ENCODE measurements around the gene GIT2. TPM values are rescaled to one million over a fixed set of nuclear protein-coding genes. Genes with fewer than 3 reads are reported as not detected.

GIT2 gene
- total and polyA plus RNA-seq, 2 of the 8 experiments (the other 6 are each of a cell fraction or from before 2014, with no cell fraction given) = 9.6 to 20.7 TPM

- Histone ChIP-seq H4K91ac (replicated peaks; ENCODE audit: insufficient read length, low read length) (no peak overlapping the region), H2AFZ (ENCODE audit: low read length) (no peak overlapping the region), H3K4me2 (ENCODE audit: insufficient read depth in 1 of 2, low read depth in 2 of 2, low read length in 2 of 2) (no peak overlapping the region), H4K20me1 (replicated peaks in 1 of 2; ENCODE audit: control insufficient read depth in 1 of 2, insufficient read depth in 2 of 2, low read length in 2 of 2) (no peaks in the 10 kb centered on the region), H2BK12ac (ENCODE audit: low read depth, low read length) (no peak overlapping the region), H2BK15ac (ENCODE audit: low read length) (no peak overlapping the region), H2BK20ac (ENCODE audit: low read length) (no peak overlapping the region), H3K14ac (ENCODE audit: insufficient read length) (no peak overlapping the region), H3K56ac (replicated peaks; ENCODE audit: insufficient read length, low read depth, low read length) (no peak overlapping the region), H3K4me1 (replicated peaks in 1 of 4; ENCODE audit: control insufficient read depth in 3 of 4, insufficient read depth in 4 of 4, low read length in 3 of 4) (peaks cover 0 to 6% (median 0%) of the 10 kb centered on the region in 4 experiments; a peak in 1 of 7 replicates), H3K79me1 (ENCODE audit: low read depth, low read length) (no peaks in the 10 kb centered on the region), H3K23me2 (ENCODE audit: low read depth, low read length) (no peaks in the 10 kb centered on the region), H3K23ac (ENCODE audit: insufficient read length) (no peak overlapping the region), H3K79me2 (ENCODE audit: control insufficient read depth in 1 of 2, insufficient read depth in 2 of 2, low read length in 2 of 2) (no peaks in the 10 kb centered on the region), H4K5ac (ENCODE audit: insufficient read length, low read depth, low read length) (no peak overlapping the region), H2BK120ac (replicated peaks; ENCODE audit: low read depth, low read length) (no peak overlapping the region), H4K8ac (ENCODE audit: extremely low read depth, insufficient read depth, low read length) (no peak overlapping the region), H3K4me3 (ENCODE audit: extremely low read depth in 1 of 4, insufficient read depth in 2 of 4, low read depth in 3 of 4, low read length in 4 of 4) (no peak overlapping the region), H3K36me3 (ENCODE audit: control insufficient read depth in 2 of 4, insufficient read depth in 4 of 4, low read length in 3 of 4) (peaks cover 3 to 19% (median 10%) of the 10 kb centered on the region in 4 experiments; a peak in 6 of 8 replicates), H3K27me3 (replicated peaks in 1 of 4; ENCODE audit: control insufficient read depth in 3 of 4, extremely low read depth in 1 of 4, insufficient read depth in 3 of 4, low read length in 3 of 4) (no peaks in the 10 kb centered on the region), H3K18ac (ENCODE audit: extremely low read depth, low read length) (no peak overlapping the region), H3K27ac (ENCODE audit: low read depth, low read length) (no peak overlapping the region), H3K9ac (replicated peaks in 1 of 4; ENCODE audit: extremely low read depth in 1 of 4, low read depth in 3 of 4, low read length in 3 of 4) (no peak overlapping the region), H2AK5ac (ENCODE audit: low read depth, low read length) (no peak overlapping the region), H2BK5ac (ENCODE audit: low read depth, low read length) (no peak overlapping the region), H3K4ac (replicated peaks; ENCODE audit: insufficient read length, low read depth, low read length) (no peak overlapping the region), H3K9me3 (ENCODE audit: insufficient read depth in 2 of 2, low read depth in 1 of 2, low read length in 1 of 2) (no peaks in the 10 kb centered on the region)
- POLR2A ChIA-PET (ENCODE audit: partially characterized antibody) = interaction anchor here (1.0 kb wide), 1 partner anchor 11 kb away, joined by 4 read pairs; no protein-coding TSS in a partner anchor
- 97% methylated on average over 8 of the region's 8 CpGs; no CpG with 5 or more reads in 1 of the 2 experiments for WGBS, 2 experiments (ENCODE audit: extremely low coverage in 1 of 2, insufficient coverage in 1 of 2, insufficient read length in 1 of 2, insufficient replicate concordance in 2 of 2, low coverage in 1 of 2, low lambda C conversion rate in 2 of 2, missing lambda C conversion rate in 1 of 2)
- CTCF ChIA-PET (ENCODE audit: partially characterized antibody) = interaction anchor here (0.9 to 1.9 kb wide), 5 partner anchors 10 to 479 kb away, joined by 3 to 7 read pairs (median 4); no protein-coding TSS in a partner anchor
- DNase-seq (ENCODE audit: low read depth in 1 of 2, low spot score in 2 of 2) (no peak), FAIRE-seq (no peak)
- TF ChIP-seq GTF2F1 (IDR thresholded peaks at IDR 0.05; ENCODE audit: borderline replicate concordance, low read depth, low read length) (no peak), YY1 (IDR thresholded peaks at IDR 0.05; ENCODE audit: low read depth, low read length) (no peak), CTCF (IDR thresholded peaks at IDR 0.05; ENCODE audit: control extremely low read depth in 1 of 3, insufficient read depth in 1 of 3, low read depth in 1 of 3, low read length in 3 of 3) (no peak), RBBP5 (IDR thresholded peaks at IDR 0.05; ENCODE audit: borderline replicate concordance, low read depth, low read length) (no peak), SIX5 (IDR thresholded peaks at IDR 0.05; ENCODE audit: low read depth, low read length) (no peak)
These were observed 43.3 kb downstream of the GIT2 start for GRCh38 chr12:109952873-109953272.
